GM20000 (cell line): ENCODE results near the gene E2F3.

Experiments used
- DNase-seq: peaks from one replicate; pipeline ENCODE4 v3.0.0; 2012; ENCODE audit warnings: low spot score
- TF ChIP-seq, protein P1 (sequence below): IDR thresholded peaks from 2 replicates; pipeline ENCODE4 v1.5.1; 2012; ENCODE audit warnings: mild to moderate bottlenecking, control low read depth; ENCODE audit errors: extremely low read depth, missing control alignments

The E2F3 gene

DNA sequence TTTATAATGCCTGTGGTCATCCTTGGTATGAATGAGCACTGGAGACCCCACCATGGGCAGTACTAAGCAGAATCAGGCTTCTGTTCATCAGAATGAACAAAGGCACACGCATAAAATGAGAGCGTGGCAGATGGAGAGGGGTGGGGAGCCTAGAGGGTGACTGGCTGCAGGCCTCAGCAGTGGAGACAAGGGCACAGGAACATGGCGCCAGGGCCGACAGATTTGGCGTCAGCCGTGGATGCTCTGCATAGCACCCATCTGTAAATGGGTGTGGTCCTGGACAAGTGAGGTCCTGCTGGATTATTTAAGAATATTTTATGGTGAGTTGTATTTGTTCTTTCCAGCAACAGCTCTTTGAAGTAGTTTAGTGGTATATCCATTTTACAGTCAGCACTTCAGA lies 33.1 kb downstream of the E2F3 start:
- no peak for DNase-seq
- TF ChIP-seq, protein P1, sequence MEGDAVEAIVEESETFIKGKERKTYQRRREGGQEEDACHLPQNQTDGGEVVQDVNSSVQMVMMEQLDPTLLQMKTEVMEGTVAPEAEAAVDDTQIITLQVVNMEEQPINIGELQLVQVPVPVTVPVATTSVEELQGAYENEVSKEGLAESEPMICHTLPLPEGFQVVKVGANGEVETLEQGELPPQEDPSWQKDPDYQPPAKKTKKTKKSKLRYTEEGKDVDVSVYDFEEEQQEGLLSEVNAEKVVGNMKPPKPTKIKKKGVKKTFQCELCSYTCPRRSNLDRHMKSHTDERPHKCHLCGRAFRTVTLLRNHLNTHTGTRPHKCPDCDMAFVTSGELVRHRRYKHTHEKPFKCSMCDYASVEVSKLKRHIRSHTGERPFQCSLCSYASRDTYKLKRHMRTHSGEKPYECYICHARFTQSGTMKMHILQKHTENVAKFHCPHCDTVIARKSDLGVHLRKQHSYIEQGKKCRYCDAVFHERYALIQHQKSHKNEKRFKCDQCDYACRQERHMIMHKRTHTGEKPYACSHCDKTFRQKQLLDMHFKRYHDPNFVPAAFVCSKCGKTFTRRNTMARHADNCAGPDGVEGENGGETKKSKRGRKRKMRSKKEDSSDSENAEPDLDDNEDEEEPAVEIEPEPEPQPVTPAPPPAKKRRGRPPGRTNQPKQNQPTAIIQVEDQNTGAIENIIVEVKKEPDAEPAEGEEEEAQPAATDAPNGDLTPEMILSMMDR, result no peak

DNA sequence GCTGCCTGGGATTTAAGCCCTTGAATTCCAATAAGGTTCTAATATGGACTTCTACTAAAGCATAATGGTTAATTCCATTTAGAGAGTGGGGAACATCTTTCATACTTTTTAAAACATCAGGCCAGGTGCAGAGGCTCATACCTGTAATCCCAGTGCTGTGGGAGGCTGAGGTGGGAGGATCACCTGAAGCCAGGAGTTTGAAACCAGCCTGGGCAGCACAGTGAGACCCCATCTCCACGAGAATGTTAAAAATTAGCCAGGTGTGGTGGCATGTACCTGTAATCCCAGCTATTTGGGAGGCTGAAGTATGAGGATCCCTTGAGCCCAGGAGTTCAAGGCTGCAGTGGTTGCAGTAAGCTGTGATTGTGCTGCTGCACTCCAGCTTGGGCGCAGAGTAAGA lies 35.0 kb downstream of the E2F3 start:
- TF ChIP-seq, protein P1, result no peak
- no peak for DNase-seq

DNA sequence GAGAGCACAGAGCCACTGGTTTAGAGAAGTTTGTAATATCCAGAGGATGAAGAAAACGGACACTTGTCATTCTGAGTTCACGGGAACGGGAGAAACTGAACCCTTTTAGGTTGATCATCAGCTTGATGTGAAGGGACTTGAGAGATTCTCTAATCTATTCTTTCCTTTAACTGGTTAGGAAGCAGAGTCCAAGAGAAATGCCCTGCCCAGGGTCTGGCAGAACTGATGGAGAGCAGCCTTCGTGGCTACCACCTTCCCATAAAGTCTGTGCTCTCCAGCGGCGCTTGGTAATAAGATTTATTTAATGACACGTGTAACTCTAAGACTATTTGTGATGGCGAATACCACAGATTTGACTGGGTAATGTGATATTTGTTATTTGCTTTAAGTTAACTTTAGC lies 36.0 kb downstream of the E2F3 start:
- DNase-seq, result no peak
- TF ChIP-seq, protein P1, result no peak

DNA sequence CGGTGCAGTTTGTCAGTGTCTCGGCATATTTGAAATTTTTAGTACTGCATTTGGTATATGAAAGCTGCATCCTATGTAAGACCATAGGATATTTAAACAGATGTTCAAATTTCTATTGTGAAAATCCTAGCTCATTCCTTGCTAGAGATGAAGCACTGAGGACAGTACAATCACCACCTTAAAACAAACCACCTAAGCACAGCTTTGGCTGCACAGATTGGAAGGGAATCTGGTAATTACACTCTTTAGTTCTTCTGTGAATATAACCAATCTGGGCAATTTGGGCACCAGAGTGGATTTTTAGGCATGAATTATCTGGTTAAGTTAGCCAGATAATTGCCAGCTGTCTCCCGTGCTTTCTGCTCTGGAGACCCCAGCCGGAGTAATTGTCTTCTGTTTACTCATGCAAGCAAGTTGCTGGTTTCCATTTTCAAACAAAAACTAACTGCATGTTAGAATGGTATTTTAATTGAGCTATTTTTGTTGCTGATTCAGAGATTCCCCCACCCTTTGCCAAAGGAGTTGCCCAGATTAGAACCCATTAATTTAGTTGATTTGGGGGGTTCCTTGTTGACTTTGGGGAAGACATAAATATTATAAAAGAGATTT lies 36.9 kb downstream of the E2F3 start:
- DNase-seq, result no peak
- TF ChIP-seq, protein P1, result no peak

DNA sequence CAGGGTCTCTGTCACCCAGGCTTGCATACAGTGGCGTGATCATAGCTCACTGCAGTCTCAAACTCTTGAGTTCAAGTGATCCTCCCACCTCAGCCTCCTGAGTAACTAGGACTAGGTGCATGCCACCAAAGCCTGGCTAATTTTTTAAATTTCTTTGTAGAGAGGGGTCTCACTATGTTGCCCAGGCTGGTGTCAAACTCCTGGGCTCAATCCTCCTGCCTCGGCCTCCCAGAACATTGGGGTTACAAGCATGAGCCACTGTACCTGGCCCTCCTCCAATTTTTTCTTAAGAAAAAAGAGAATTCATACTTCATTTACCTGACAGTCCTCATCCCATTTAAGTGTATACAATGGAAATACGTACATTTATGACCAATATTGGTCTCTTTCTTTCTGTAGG lies 37.9 kb downstream of the E2F3 start:
- no peak for DNase-seq
- TF ChIP-seq, protein P1, result no peak

DNA sequence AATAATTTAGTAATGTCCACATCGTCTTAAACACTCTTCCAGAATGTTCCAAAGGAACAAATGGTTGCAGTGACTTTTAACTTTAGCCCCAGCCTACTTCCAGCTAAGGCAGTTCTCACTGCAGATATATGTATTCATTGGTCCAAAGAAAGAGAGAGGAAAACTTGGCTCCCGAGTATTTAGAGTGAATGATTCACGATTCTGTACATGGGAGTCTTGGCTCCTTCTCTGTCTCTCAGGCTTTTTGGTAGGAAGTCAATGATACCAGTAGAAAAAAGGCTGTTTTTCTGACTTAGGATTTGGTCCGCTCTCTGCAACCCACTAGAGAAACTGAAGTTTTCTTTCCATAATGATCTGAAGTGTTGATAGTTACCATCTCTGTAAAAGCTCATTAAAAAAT lies 38.6 kb downstream of the E2F3 start:
- no peak for DNase-seq

DNA sequence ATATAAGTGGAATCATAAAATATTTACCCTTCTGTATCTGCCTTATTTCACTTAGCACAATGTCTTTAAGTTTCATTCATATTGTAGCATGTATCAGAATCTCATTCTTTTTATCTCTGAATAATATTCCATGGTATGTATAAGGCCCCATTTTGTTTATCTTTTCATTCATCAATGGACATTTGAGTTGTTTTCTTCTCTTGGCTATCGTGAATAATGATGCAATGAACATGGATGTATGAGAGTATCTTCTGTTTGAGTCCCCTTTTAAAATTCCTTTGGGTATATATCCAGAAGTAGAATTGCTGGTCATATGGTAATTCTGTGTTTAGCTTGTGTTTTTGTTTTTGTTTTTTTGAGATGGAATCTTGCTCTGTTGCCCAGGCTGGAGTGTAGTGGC lies 39.6 kb downstream of the E2F3 start:
- TF ChIP-seq, protein P1, result no peak
- DNase-seq, result no peak

More for the DNA sequence above, 38.6 kb downstream of the E2F3 start:
- TF ChIP-seq, protein P1, result no peak

DNA sequence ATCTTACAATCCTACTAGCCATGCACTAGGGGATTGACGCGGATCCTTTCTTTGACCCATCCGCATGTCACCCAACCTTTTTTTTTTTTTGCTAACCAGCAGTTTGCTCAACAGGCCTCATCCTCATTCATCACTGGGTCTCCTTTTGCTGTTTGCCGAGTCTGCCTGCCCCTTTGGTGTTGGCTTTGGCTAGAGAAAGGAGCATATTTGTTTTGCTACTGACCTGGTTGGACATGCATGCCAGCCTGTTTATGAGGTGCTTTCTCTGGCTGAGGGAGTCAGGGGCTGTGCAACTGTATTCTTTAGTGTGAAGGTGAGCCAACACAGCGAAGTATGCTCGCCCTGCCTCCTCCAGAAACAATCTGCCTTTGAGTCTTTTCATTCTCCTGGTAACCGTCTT lies 40.2 kb downstream of the E2F3 start:
- DNase-seq, result no peak
- TF ChIP-seq, protein P1, result no peak
